ENCODE data around the gene CCNL2. TPM values are rescaled to one million over a fixed set of nuclear protein-coding genes. Genes with fewer than 3 reads are reported as not detected.

Gene CCNL2
- total and polyA plus RNA-seq, 2 of the 13 experiments (the other 11 are each of a cell fraction or from before 2014, with no cell fraction given) = 105 to 340 TPM

DNA sequence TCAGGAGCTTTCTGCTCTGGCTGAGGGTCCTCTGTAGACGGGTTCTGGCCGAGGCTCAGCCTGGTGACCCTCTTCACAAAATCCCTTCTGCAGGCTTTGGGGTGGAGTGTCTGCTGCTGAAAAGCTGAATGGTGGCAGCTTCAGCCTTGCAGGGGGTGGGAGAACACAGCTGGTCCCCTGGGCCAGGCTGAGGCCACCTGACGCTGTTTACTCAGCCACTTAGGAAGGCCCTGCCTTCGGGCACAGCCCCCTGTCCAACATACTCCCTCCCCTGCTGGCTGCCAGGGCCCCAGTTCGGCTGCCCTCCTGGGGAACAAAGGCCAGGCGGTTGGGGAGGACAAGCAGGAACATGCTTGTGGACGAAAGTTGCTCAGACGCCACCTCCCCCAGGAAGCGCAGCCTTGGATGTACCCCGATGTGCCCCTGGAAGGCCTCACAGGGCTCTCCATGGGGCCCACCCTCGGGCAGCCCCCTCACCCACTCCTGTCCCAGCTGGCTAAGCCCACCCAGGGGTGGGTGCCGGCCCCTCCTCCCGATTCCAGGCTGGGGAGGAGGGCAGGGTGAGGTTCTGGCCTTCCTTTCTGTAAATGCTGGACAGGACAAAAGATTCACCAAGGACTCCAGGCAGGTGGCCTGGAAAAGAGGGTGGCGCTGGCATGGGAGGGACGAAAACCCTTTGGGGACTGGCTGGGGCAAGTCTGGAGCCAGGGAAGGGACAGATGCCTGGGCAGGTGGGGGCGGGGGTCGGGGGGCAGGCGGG is 22.2 kb upstream of the CCNL2 start, which contains the start of gene ANKRD65 (continued):
- TF ChIP-seq RERE (CRISPR knock-in tag; IDR thresholded peaks at IDR 0.05; ENCODE audit: low read depth) (no peak), GABPB1 (CRISPR knock-in tag; IDR thresholded peaks at IDR 0.05) (peak; percentile 50; the same call in 1 of the 2 replicates), TBX3 (IDR thresholded peaks at IDR 0.05; ENCODE audit: borderline replicate concordance) (no peak), ZNF329 (CRISPR knock-in tag; IDR thresholded peaks at IDR 0.05; ENCODE audit: low read depth) (no peak), ELF1 (CRISPR knock-in tag; IDR thresholded peaks at IDR 0.05) (peak; percentile 56; the same call in 1 of the 2 replicates), KDM6A (CRISPR knock-in tag; IDR thresholded peaks at IDR 0.05; ENCODE audit: low read depth) (peak; percentile 49), IRF1 (CRISPR knock-in tag; IDR thresholded peaks at IDR 0.05; ENCODE audit: low read depth) (no peak), ZFP36L2 (CRISPR knock-in tag; IDR thresholded peaks at IDR 0.05) (no peak), ZNF180 (CRISPR knock-in tag; IDR thresholded peaks at IDR 0.05; ENCODE audit: borderline replicate concordance, low read depth) (no peak), SPEN (CRISPR knock-in tag; IDR thresholded peaks at IDR 0.05; ENCODE audit: low read depth) (peak; percentile 77), DNMT3B (CRISPR knock-in tag; conservative IDR thresholded peaks at IDR 0.05) (no peak), ZNF605 (CRISPR knock-in tag; IDR thresholded peaks at IDR 0.05) (0 out of 2 replicates have a peak, but pooled peaks have one; percentile 25), TBX2 (CRISPR knock-in tag; IDR thresholded peaks at IDR 0.05; ENCODE audit: borderline replicate concordance) (peak; percentile 23; the same call in 1 of the 2 replicates), ZNF775 (CRISPR knock-in tag; IDR thresholded peaks at IDR 0.05; ENCODE audit: borderline replicate concordance) (0 out of 2 replicates have a peak, but pooled peaks have one; percentile 43), PRDM10 (CRISPR knock-in tag; IDR thresholded peaks at IDR 0.05; ENCODE audit: low read depth) (peak; percentile 64; the same call in 1 of the 2 replicates), STAG1 (CRISPR knock-in tag; IDR thresholded peaks at IDR 0.05) (peak; percentile 11; the same call in 1 of the 2 replicates)
- TF ChIP-seq, protein P1, sequence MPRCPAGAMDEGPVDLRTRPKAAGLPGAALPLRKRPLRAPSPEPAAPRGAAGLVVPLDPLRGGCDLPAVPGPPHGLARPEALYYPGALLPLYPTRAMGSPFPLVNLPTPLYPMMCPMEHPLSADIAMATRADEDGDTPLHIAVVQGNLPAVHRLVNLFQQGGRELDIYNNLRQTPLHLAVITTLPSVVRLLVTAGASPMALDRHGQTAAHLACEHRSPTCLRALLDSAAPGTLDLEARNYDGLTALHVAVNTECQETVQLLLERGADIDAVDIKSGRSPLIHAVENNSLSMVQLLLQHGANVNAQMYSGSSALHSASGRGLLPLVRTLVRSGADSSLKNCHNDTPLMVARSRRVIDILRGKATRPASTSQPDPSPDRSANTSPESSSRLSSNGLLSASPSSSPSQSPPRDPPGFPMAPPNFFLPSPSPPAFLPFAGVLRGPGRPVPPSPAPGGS (CRISPR knock-in tag; IDR thresholded peaks at IDR 0.05) = peak; percentile 33; the same call in 1 of the 2 replicates
